Smooth muscle cell (in vitro differentiated cells): ENCODE results near the gene SNHG17. TPM values are rescaled to one million over a fixed set of nuclear protein-coding genes. Genes with fewer than 3 reads are reported as not detected.

ENCODE experiments used
- DNase-seq: peaks from one replicate; lab custom pipeline; 2025; ENCODE audit not compliant: unreplicated experiment; lab: John Stamatoyannopoulos, UW
- H2AFZ ChIP-seq: fragments of 200-600 bp; sonication (generic); 2 replicates; pipeline ENCODE4 v1.6.0; 2016; ENCODE audit warnings: antibody characterized with exemption, low read depth, mild to moderate bottlenecking
- H3F3A ChIP-seq: fragments of 200-600 bp; sonication (generic); 2 replicates; pipeline ENCODE4 v1.6.0; 2017; ENCODE audit warnings: antibody characterized with exemption, low read depth
- H3K27ac ChIP-seq: fragments of 200-600 bp; sonication (generic); 2 replicates; pipeline ENCODE4 v1.5.1; 2016; ENCODE audit warnings: low read depth, mild to moderate bottlenecking
- H3K27me3 ChIP-seq: fragments of 200-600 bp; sonication (generic); 2 replicates; pipeline ENCODE4 v1.6.1; 2016; ENCODE audit warnings: low read depth, mild to moderate bottlenecking
- H3K36me3 ChIP-seq: fragments of 200-600 bp; sonication (generic); 2 replicates; pipeline ENCODE4 v1.5.1; 2016; ENCODE audit warnings: low read depth
- H3K4me1 ChIP-seq: fragments of 200-600 bp; sonication (generic); 2 replicates; pipeline ENCODE4 v1.5.1; 2016; ENCODE audit warnings: low read depth
- H3K4me2 ChIP-seq: fragments of 200-600 bp; sonication (generic); 2 replicates; pipeline ENCODE4 v1.6.0; 2016; ENCODE audit warnings: mild to moderate bottlenecking
- H3K4me3 ChIP-seq: fragments of 200-600 bp; sonication (generic); 2 replicates; pipeline ENCODE4 v1.5.1; 2016; ENCODE audit warnings: mild to moderate bottlenecking
- H3K79me2 ChIP-seq: fragments of 200-600 bp; sonication (generic); 2 replicates; pipeline ENCODE4 v1.6.0; 2016; ENCODE audit warnings: low read depth, mild to moderate bottlenecking
- H3K9ac ChIP-seq: fragments of 200-600 bp; sonication (generic); 2 replicates; pipeline ENCODE4 v1.6.0; 2016; ENCODE audit warnings: low read depth
- H3K9me3 ChIP-seq: fragments of 200-600 bp; sonication (generic); replicated peaks from 2 replicates; pipeline ENCODE4 v1.5.1; 2016; ENCODE audit warnings: low read depth
- H4K20me1 ChIP-seq: fragments of 200-600 bp; sonication (generic); 2 replicates; pipeline ENCODE4 v1.6.0; 2016; ENCODE audit warnings: low read depth
- CTCF ChIP-seq: fragments of 200-600 bp; sonication (generic); IDR thresholded peaks from 2 replicates; pipeline ENCODE4 v1.5.1; 2017; ENCODE audit warnings: borderline replicate concordance, mild to moderate bottlenecking, antibody characterized with exemption; ENCODE audit not compliant: insufficient read depth, poor library complexity, severe bottlenecking
- WGBS: methylation state at CpG from one replicate; pipeline ENCODE4 v1.1.7; 2016; ENCODE audit warnings: low lambda C conversion rate; 5-methylcytosine and 5-hydroxymethylcytosine counted together
- polyA plus RNA-seq: library from polyadenylated mRNA; unstranded; fragments of >200 nt; fragmentation: Nextera tagmentation; extraction: Ambion mirVana; gene quantifications from 2 replicates; pipeline ENCODE4 v1.2.1, GENCODE V29; 2016
- total RNA-seq: library from RNA; depleted of rRNA; stranded (reverse); fragments of >200 nt; gene quantifications from 2 replicates; pipeline ENCODE4 v1.2.3, GENCODE V29; 2014

Gene SNHG17
- total and polyA plus RNA-seq, 2 experiments from 2014 or later = 5.5 to 19.6 TPM

GRCh38 chr20:38426006-38426897 is 8.9 kb downstream of the SNHG17 start:
- Histone ChIP-seq H3K4me2 (no peak overlapping the region), H3K36me3 (peaks cover 9% of the 10 kb centered on the region), H3K79me2 (peaks cover 52% of the 10 kb centered on the region), H3K4me1 (no peaks in the 10 kb centered on the region), H3K9me3 (no peaks in the 10 kb centered on the region), H3K27me3 (no peaks in the 10 kb centered on the region), H3K4me3 (no peak overlapping the region), H2AFZ (no peak overlapping the region), H4K20me1 (peaks cover 100% of the 10 kb centered on the region), H3K9ac (no peak overlapping the region), H3K27ac (peak overlapping the region; percentile 73), H3F3A (peaks cover 18% of the 10 kb centered on the region)
- WGBS = 69% methylated on average over 15 of the region's 15 CpGs
- DNase-seq = no peak
- TF ChIP-seq CTCF = no peak

GRCh38 chr20:38424401-38424800 is 10.7 kb downstream of the SNHG17 start:
- no peak for TF ChIP-seq CTCF
- Histone ChIP-seq H4K20me1 (peaks cover 89% of the 10 kb centered on the region), H3K36me3 (peaks cover 18% of the 10 kb centered on the region)

GRCh38 chr20:38423541-38423940 is 11.6 kb downstream of the SNHG17 start:
- no peak overlapping the region for H3K9ac ChIP-seq
- H3K36me3 ChIP-seq = peaks cover 20% of the 10 kb centered on the region
- H3F3A ChIP-seq = peaks cover 18% of the 10 kb centered on the region
- no peaks in the 10 kb centered on the region for H3K9me3 ChIP-seq
- H2AFZ ChIP-seq = no peak overlapping the region
- H3K4me3 ChIP-seq = no peak overlapping the region
- 84% methylated on average over 4 of the region's 4 CpGs for WGBS
- no peak for DNase-seq
- peaks cover 28% of the 10 kb centered on the region for H3K79me2 ChIP-seq
- H3K4me1 ChIP-seq = no peaks in the 10 kb centered on the region
- H3K4me2 ChIP-seq = no peak overlapping the region
- H3K27me3 ChIP-seq = no peaks in the 10 kb centered on the region
- peaks cover 80% of the 10 kb centered on the region for H4K20me1 ChIP-seq
- no peak for TF ChIP-seq CTCF
- H3K27ac ChIP-seq = no peak overlapping the region

More at GRCh38 chr20:38424401-38424800, 10.7 kb downstream of the SNHG17 start:
- DNase-seq = no peak
- H3F3A ChIP-seq = peaks cover 18% of the 10 kb centered on the region
- WGBS = 96% methylated on average over 1 of the region's 1 CpG
- H3K4me2 ChIP-seq = no peak overlapping the region
- no peak overlapping the region for H3K4me3 ChIP-seq
- no peak overlapping the region for H3K9ac ChIP-seq
- H2AFZ ChIP-seq = no peak overlapping the region
- no peaks in the 10 kb centered on the region for H3K9me3 ChIP-seq
- H3K27me3 ChIP-seq = no peaks in the 10 kb centered on the region
- H3K4me1 ChIP-seq = no peaks in the 10 kb centered on the region
- H3K27ac ChIP-seq = no peak overlapping the region
- peaks cover 35% of the 10 kb centered on the region for H3K79me2 ChIP-seq
